TTC549 (cell line): ENCODE data around the gene PTPN20.

Experiments
- FAIRE-seq: peaks from 2 replicates; lab custom pipeline; 2012; peaks lifted over from hg19 to GRCh38; lab: Jason Lieb, UNC

Gene PTPN20

DNA sequence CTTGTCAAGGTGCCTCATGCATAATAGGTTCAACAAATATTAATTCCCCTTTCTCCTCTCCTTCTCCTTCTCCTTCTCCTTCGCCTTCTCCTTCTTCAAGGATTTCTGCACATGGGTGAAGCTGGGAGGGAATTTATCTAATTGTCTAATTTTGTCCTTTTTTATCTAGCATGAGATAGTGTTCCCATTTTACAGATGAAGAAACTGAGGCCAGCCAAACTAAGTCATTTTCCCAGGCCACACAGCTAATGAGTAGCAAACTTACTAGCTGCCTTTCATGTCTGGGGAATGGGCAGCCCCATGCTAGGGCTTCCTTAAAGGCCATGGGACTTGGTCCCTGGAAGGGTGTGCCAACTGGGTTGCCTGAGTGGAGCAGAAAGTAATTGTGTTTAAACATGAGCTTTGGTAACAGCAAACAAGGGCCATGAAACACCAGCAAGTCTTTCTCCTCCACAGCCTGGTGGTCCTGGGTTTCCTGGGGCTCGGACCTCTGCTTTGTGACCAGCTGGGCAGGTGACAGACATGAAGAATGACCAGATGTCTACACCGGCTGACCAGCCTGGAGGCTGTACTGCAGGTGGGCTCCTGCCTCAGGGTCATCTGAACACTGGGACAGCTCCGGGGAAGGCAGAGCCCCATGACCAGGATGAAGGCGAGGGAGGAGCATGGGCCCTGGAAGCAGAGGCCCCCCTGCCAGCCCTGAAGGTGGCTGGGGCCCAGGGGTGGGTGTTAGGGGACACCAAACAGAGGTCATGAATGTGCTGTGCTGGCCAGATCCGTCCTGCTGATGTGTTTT, 138.0 kb downstream of the PTPN20 start:
- FAIRE-seq, result no peak

DNA sequence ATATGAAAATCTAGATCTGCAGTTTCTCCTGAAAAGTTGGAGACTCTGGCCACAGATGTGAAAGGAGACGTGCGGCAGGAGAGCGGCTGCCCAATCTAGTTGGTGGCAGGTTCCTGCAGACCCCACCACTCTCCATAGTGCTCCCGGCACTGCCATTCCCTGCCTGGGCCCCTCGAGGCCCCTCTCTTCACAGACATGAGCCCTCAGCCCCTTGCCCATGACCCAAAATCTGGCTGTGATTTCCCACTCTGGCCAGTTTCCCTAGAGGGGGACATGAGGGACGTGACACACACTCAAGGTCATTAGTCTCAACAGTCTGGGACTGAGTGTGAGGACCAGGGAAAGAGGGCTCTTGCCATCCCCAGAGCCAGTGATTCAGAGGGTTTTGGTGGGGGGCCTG, 138.7 kb downstream of the PTPN20 start:
- FAIRE-seq, result no peak

DNA sequence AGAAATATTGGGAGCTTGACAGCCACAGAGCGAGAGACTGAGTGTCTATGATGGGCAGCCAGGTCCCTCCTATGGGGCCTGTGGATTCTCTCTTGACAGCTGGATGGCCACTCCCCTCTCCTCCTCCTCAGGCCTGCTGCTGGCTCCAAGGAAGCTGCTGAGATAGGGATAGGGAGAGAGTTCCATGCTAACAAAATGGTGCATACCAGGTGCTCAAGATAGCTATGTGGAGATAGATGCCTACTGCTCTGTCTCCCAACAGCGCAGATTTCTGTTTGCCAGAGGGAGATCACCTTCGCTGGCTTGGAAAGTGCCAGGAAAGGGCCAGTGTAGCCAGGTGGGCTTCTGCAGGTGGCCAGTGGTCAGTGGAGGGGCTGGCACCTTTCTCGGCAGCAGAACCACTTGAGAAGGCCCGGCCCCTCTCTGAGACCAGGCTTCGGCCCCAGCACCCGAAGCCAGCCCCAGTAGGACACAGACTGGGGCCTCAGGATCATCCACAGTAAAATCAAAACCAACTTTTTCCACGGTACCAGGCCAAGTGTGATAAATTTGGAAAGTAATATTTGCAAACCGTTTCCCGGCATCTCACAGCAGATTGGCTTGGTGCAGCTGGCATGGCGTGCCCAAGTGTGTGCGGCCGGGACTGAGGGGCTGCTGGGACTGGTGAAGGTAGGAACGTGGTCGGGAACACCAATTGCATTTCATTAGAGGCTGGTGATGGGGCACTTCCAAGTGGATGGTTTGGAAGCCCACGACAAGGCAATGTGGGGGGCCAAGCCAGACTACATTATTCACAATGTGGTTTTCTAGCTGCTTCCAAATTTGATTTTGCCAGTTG, 139.6 kb downstream of the PTPN20 start:
- no peak for FAIRE-seq

DNA sequence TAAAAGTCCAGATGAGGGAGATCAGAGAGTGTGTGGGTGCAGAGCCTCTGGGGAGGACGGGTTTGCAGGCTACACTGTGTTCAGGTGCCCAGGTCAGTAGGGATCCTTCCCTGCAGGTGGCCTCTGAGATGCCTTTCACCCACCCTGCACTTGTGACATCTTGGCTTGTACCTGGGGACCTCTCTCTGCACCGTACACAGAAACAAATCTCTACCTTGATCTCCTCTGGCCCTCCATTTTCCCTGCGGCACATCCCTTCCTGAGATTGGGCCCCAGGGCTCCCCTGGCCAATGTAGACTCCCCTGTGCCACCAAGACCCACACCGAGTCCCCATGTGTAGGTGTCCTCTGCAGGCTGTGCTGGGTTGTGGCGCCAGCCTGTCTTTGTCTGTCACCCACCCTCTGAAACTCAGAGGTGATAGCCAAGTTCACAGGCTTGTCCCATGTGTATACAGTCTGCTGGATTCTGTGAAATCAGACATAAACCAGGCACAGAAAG, 140.6 kb downstream of the PTPN20 start:
- FAIRE-seq, result no peak
